Vagina (tissue), 2 donors: Measurements from ENCODE around the gene ZNF804A. TPM values are rescaled to one million over a fixed set of nuclear protein-coding genes. Genes with fewer than 3 reads are reported as not detected.

Source experiments
- DNase-seq, 2 donors: peaks; one replicate each; pipeline ENCODE4 v3.0.0-alpha.2; 2017; ENCODE audit errors: extremely low spot score in 2 of 2
- H3K27ac ChIP-seq: fragments of 200-600 bp; sonication (generic); one replicate; pipeline ENCODE4 v1.5.1; 2019
- H3K27me3 ChIP-seq: fragments of 200-600 bp; sonication (generic); one replicate; pipeline ENCODE4 v1.5.1; 2019
- H3K36me3 ChIP-seq, 2 donors: fragments of 200-600 bp; sonication (generic); one replicate each; pipeline ENCODE4 v1.5.1; 2017 to 2019
- H3K4me1 ChIP-seq: fragments of 200-600 bp; sonication (generic); one replicate; pipeline ENCODE4 v1.5.1; 2019
- H3K4me3 ChIP-seq, 2 donors: fragments of 200-600 bp; sonication (generic); 1 replicate in 1 of 2; 2 replicates in 1 of 2; pipeline ENCODE4 v1.5.1; 2016 to 2019
- H3K9me3 ChIP-seq: fragments of 200-600 bp; sonication (generic); one replicate; pipeline ENCODE4 v1.5.1; 2019
- POLR2A ChIP-seq, 2 donors: fragments of 450-650 bp; IDR thresholded peaks; one replicate each; pipeline ENCODE4 v1.6.1; 2017; ENCODE audit warnings: antibody characterized with exemption in 2 of 2, mild to moderate bottlenecking in 2 of 2, moderate library complexity in 2 of 2
- POLR2AphosphoS5 ChIP-seq, 2 donors: sonication (generic); formaldehyde crosslinking; IDR thresholded peaks; one replicate each; pipeline ENCODE4 v1.9.0; 2017; ENCODE audit warnings: antibody characterized with exemption in 2 of 2, mild to moderate bottlenecking in 2 of 2, low read depth in 1 of 2; ENCODE audit not compliant: insufficient read depth in 1 of 2
- intact Hi-C: fragments of 100-400 bp; cut with DNase I; formaldehyde crosslinking; loops from one replicate; pipeline ENCODE4 v1.15.1; 2023
- total RNA-seq: library from RNA; depleted of rRNA; stranded (reverse); fragments of >200 nt; gene quantifications from one replicate; pipeline ENCODE4 v1.2.3, GENCODE V29; 2016
- TF ChIP-seq, protein P1 (sequence below), 3 experiments: fragments of 450-650 bp in 2 of 3; fragments of 200-600 bp in 1 of 3; sonication (generic) in 1 of 3; IDR thresholded peaks; one replicate each; pipeline ENCODE4 v1.5.1; 2017 to 2019; ENCODE audit warnings: antibody characterized with exemption in 3 of 3, mild to moderate bottlenecking in 2 of 3, moderate library complexity in 2 of 3

ZNF804A gene
- total RNA-seq, 1 donor from 2014 or later, result 1.2 TPM

DNA sequence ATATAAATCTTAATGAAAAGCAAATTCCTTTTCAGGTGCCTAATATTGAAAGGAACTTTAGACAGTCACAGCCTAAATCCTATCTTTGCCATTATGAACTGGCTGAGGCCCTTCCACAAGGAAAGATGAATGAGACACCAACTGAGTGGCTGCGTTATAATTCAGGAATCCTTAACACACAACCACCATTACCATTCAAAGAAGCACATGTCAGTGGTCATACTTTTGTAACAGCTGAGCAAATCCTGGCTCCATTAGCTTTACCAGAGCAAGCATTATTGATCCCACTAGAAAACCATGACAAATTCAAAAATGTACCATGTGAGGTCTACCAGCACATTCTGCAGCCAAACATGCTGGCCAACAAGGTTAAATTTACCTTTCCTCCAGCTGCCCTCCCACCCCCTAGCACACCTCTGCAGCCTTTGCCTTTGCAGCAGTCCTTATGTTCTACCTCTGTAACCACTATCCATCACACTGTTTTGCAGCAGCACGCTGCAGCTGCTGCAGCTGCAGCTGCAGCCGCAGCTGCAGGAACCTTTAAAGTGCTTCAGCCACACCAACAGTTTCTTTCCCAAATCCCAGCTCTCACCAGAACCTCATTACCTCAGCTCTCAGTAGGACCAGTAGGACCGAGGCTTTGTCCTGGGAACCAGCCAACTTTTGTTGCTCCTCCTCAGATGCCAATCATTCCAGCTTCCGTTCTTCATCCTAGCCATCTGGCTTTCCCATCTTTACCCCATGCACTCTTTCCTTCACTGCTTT, 340.1 kb downstream of the ZNF804A start:
- H3K36me3 ChIP-seq, result no peaks in the 10 kb centered on the region
- H3K27ac ChIP-seq, result no peak overlapping the region
- no peaks in the 10 kb centered on the region for H3K4me1 ChIP-seq
- TF ChIP-seq POLR2AphosphoS5 (IDR thresholded peaks at IDR 0.05; ENCODE audit: insufficient read depth in 1 of 2, low read depth in 1 of 2) (no peak), POLR2A (IDR thresholded peaks at IDR 0.05) (no peak)
- TF ChIP-seq, protein P1, sequence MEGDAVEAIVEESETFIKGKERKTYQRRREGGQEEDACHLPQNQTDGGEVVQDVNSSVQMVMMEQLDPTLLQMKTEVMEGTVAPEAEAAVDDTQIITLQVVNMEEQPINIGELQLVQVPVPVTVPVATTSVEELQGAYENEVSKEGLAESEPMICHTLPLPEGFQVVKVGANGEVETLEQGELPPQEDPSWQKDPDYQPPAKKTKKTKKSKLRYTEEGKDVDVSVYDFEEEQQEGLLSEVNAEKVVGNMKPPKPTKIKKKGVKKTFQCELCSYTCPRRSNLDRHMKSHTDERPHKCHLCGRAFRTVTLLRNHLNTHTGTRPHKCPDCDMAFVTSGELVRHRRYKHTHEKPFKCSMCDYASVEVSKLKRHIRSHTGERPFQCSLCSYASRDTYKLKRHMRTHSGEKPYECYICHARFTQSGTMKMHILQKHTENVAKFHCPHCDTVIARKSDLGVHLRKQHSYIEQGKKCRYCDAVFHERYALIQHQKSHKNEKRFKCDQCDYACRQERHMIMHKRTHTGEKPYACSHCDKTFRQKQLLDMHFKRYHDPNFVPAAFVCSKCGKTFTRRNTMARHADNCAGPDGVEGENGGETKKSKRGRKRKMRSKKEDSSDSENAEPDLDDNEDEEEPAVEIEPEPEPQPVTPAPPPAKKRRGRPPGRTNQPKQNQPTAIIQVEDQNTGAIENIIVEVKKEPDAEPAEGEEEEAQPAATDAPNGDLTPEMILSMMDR (IDR thresholded peaks at IDR 0.05), result no peak
- no peak for DNase-seq
- no peak overlapping the region for H3K4me3 ChIP-seq
- H3K27me3 ChIP-seq, result no peaks in the 10 kb centered on the region
- intact Hi-C loops, result no loop called here
- no peaks in the 10 kb centered on the region for H3K9me3 ChIP-seq

DNA sequence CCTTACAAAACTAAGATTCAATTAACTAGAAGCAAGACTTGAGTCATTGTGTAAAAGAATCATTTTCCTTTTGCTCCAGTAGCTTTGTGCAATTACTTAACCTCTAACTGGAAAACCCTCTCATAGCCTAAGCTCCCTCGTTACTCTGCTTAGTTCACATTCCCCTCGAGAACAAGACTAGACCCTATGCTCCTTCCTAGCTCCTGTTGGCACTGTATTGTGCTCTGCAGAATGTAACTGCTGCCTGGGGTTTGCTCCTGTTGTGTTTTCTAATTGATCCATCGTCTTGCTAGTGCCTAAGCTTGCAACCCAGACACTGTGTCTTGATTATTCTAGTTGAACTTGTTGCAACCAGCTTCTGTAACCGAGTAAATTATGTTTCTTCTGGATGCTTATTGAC, 347.0 kb downstream of the ZNF804A start:
- TF ChIP-seq POLR2A (IDR thresholded peaks at IDR 0.05) (no peak), POLR2AphosphoS5 (IDR thresholded peaks at IDR 0.05; ENCODE audit: insufficient read depth in 1 of 2, low read depth in 1 of 2) (no peak)
- TF ChIP-seq, protein P1 (IDR thresholded peaks at IDR 0.05), result no peak
- intact Hi-C loops, result no loop called here
- Histone ChIP-seq H3K4me1 (no peaks in the 10 kb centered on the region), H3K36me3 (no peaks in the 10 kb centered on the region), H3K27ac (no peak overlapping the region), H3K27me3 (no peaks in the 10 kb centered on the region), H3K4me3 (no peak overlapping the region), H3K9me3 (no peaks in the 10 kb centered on the region)
- DNase-seq, result no peak

DNA sequence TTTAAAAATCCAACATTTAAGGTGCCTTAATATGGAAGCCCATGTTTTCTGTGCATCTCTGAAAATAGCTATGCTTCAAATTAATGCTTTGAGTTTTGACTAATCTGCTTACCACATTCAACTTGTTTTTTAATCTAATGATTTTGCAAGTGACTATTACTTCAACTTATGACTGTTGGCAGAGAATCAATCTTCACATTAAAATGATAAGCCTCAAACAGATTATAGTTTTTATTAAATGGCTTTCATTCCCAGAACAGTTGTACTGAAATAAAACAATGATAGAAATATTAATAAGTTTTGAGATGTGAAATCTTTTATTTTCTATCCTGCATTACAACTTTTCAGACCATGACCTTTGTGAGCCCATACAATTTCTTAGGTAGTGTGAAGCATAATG, 347.5 kb downstream of the ZNF804A start:
- Histone ChIP-seq H3K27ac (no peak overlapping the region), H3K4me1 (no peaks in the 10 kb centered on the region), H3K4me3 (no peak overlapping the region), H3K27me3 (no peaks in the 10 kb centered on the region), H3K36me3 (no peaks in the 10 kb centered on the region), H3K9me3 (no peaks in the 10 kb centered on the region)
- no peak for DNase-seq
- intact Hi-C loops, result no loop called here
- TF ChIP-seq POLR2AphosphoS5 (IDR thresholded peaks at IDR 0.05; ENCODE audit: insufficient read depth in 1 of 2, low read depth in 1 of 2) (no peak), POLR2A (IDR thresholded peaks at IDR 0.05) (no peak)
- TF ChIP-seq, protein P1 (IDR thresholded peaks at IDR 0.05), result no peak

DNA sequence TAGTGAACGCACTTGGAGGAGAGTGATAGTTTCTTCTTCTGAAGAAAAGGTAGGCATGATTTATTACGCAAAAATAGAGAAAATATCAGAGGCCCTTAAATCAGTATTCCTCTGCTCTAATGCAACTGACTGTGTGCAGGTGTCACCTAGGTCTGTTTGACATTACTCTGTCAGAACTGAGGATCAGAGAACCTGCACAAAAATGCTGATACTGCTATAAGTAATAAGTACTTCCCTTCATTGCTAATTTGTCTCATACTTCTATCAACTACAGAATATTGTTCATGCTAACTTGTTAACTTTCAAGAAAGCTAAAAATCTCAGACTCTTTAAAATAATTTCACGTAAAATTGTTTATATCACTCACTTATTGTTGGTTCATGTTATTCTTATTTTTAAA, 358.5 kb downstream of the ZNF804A start:
- no peak for DNase-seq
- no peaks in the 10 kb centered on the region for H3K36me3 ChIP-seq
- no peak overlapping the region for H3K27ac ChIP-seq
- no peak overlapping the region for H3K4me3 ChIP-seq
- H3K4me1 ChIP-seq, result no peaks in the 10 kb centered on the region
- H3K27me3 ChIP-seq, result no peaks in the 10 kb centered on the region
- no peaks in the 10 kb centered on the region for H3K9me3 ChIP-seq
- no peak for TF ChIP-seq POLR2A (IDR thresholded peaks at IDR 0.05)
- TF ChIP-seq POLR2AphosphoS5 (IDR thresholded peaks at IDR 0.05; ENCODE audit: insufficient read depth in 1 of 2, low read depth in 1 of 2), result no peak
- TF ChIP-seq, protein P1 (IDR thresholded peaks at IDR 0.05), result no peak
- intact Hi-C loops, result no loop called here

DNA sequence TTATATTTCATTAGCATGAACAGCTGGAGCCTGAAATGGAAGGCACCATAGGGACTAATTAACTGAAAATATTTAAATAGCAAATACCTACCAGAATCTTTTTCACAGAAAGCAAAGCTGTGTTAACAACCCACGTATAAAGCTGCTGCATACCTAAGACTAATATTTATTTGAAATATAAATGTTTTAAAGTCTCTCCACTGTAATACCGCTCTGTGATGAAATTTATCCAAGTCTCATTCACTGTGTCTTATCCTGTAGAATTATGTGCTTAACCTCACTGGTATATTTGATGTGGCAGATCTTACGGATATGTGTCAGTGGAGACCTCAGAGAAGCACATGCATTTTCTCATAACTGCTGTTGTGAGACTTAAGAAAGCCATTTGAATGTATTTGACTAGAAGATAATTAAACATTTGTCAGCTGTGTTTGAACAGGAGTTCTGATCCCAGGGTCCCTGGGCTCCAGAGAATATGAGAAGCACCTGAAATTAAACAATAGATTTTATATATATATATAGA, 373.3 kb downstream of the ZNF804A start:
- no peak overlapping the region for H3K4me3 ChIP-seq
- H3K27me3 ChIP-seq, result no peaks in the 10 kb centered on the region
- TF ChIP-seq POLR2A (IDR thresholded peaks at IDR 0.05) (no peak), POLR2AphosphoS5 (IDR thresholded peaks at IDR 0.05; ENCODE audit: insufficient read depth in 1 of 2, low read depth in 1 of 2) (no peak)
- TF ChIP-seq, protein P1 (IDR thresholded peaks at IDR 0.05), result no peak
- H3K9me3 ChIP-seq, result no peaks in the 10 kb centered on the region
- no peak for DNase-seq
- no peak overlapping the region for H3K27ac ChIP-seq
- no peaks in the 10 kb centered on the region for H3K36me3 ChIP-seq
- intact Hi-C loops, result no loop called here
- H3K4me1 ChIP-seq, result no peaks in the 10 kb centered on the region
